Measurements from ENCODE around the gene B4GAT1. TPM values are rescaled to one million over a fixed set of nuclear protein-coding genes. Genes with fewer than 3 reads are reported as not detected.

B4GAT1 gene
- total RNA-seq, 1 experiment from 2014 or later, result 6.7 TPM

DNA sequence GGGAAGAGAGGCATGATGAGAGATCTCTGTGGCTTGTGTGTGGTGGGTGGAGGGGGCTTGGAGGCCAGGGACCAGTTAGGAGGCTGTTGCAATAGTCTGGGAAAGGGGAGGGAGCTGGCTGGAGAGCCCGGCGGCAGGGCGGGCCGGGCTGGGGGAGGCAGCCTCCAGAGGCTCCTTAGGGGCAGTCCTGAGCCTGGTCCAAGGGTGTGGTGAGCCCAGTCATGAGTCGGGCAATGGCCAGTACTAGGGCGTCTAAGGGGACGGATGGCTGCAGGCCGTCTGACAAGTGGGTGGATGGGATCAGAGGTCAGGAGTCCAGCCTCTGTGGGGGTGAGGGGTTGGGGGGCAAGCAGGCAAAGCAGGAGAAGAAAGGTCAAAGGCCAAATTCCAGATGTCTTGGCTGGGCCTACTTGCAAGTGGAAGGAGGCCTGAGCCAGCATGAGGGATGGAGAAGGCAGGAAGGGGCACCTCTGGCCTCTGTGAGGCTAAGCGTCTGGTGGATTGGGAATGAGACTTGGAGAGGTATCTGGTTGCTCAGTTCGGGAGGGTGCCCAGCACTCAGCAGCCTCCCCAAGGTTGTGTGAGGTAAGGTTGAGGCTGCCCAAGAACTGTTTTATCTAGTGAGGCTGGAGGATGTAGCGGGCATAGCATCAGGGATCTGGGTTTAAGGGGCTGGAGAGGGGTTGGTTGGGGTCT, 24.5 kb downstream of the B4GAT1 start:
- CTCF ChIA-PET, result interaction anchor here (1.4 kb wide), 1 partner anchor 10 kb away, joined by 6 read pairs; no protein-coding TSS in a partner anchor
- Histone ChIP-seq H3K9me2 (ENCODE audit: insufficient read depth) (no peaks in the 10 kb centered on the region), H3K9me3 (ENCODE audit: control insufficient read depth in 1 of 2, insufficient read depth in 1 of 2, low read depth in 1 of 2, low read length in 2 of 2) (no peaks in the 10 kb centered on the region), H3K27ac (ENCODE audit: low read depth, low read length) (no peak overlapping the region), H3K4me1 (ENCODE audit: control insufficient read depth in 1 of 2, insufficient read depth in 2 of 2, low read length in 2 of 2) (peaks cover 7 to 36% of the 10 kb centered on the region in 2 experiments), H3K4me3 (replicated peaks in 1 of 2; ENCODE audit: low read depth in 1 of 2, low read length in 2 of 2) (no peak overlapping the region), H2AFZ (ENCODE audit: low read depth, low read length, poor library complexity, severe bottlenecking) (no peak overlapping the region), H3K27me3 (ENCODE audit: insufficient read depth, low read length) (no peaks in the 10 kb centered on the region), H3K79me2 (ENCODE audit: insufficient read depth, low read length) (no peaks in the 10 kb centered on the region), H3K9ac (ENCODE audit: low read length) (no peak overlapping the region), H4K20me1 (ENCODE audit: insufficient read depth) (no peaks in the 10 kb centered on the region), H3K36me3 (ENCODE audit: control insufficient read depth in 1 of 2, insufficient read depth in 2 of 2, low read length in 2 of 2) (no peaks in the 10 kb centered on the region), H3K4me2 (ENCODE audit: low read length) (no peak overlapping the region)
- RAD21 ChIA-PET (ENCODE audit: low non-redundant PET in 1 of 2, low total read pairs in 2 of 2, uncharacterized antibody in 2 of 2, unreplicated experiment in 2 of 2), result no interaction called here
- DNase-seq (ENCODE audit: low read depth, low spot score) (no peak), ATAC-seq (no peak)
- intact Hi-C loops (cut with micrococcal nuclease), result no loop called here
- POLR2A ChIA-PET, result interaction anchor here (1.8 kb wide), 1 partner anchor 11 kb away, joined by 7 read pairs; no protein-coding TSS in a partner anchor
- no peak for TF ChIP-seq YY1 (IDR thresholded peaks at IDR 0.05; ENCODE audit: extremely low read depth, insufficient replicate concordance, low read depth, low read length)
- TF ChIP-seq, protein P1, sequence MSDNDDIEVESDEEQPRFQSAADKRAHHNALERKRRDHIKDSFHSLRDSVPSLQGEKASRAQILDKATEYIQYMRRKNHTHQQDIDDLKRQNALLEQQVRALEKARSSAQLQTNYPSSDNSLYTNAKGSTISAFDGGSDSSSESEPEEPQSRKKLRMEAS (IDR thresholded peaks at IDR 0.05), result no peak
- TF ChIP-seq SP1 (IDR thresholded peaks at IDR 0.05; ENCODE audit: low read depth), result no peak
- no peak for TF ChIP-seq FOSL1 (IDR thresholded peaks at IDR 0.05; ENCODE audit: low read depth)
- TF ChIP-seq ZNF274 (IDR thresholded peaks at IDR 0.05; ENCODE audit: low read depth, low read length), result no peak
- TF ChIP-seq SIN3A (IDR thresholded peaks at IDR 0.05; ENCODE audit: low read depth), result no peak
- BruUV-seq (replicated peaks), result no TSS peak

DNA sequence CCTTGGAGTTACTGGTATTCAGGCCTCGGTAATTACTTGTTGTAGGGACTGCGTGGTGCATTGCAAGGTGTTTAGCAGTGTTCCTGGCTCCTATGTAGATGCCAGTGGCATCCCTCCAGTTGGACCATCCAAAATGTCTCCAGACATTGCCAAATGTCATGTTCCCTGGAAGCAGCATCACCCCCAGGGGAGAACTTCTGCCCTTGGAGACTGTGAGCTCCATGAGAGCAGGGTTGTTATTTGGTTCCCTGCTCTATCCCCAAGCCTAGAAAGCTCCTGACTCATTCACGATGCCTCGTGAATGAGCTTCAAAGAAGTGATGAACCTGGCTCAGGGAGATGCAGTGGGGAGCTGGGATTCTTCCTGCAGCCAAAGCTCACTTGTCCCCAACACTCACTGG, 25.8 kb downstream of the B4GAT1 start:
- Histone ChIP-seq H3K9me3 (ENCODE audit: control insufficient read depth in 1 of 2, insufficient read depth in 1 of 2, low read depth in 1 of 2, low read length in 2 of 2) (no peaks in the 10 kb centered on the region), H3K4me3 (replicated peaks in 1 of 2; ENCODE audit: low read depth in 1 of 2, low read length in 2 of 2) (no peak overlapping the region), H3K27me3 (ENCODE audit: insufficient read depth, low read length) (no peaks in the 10 kb centered on the region), H3K9ac (ENCODE audit: low read length) (no peak overlapping the region), H3K36me3 (ENCODE audit: control insufficient read depth in 1 of 2, insufficient read depth in 2 of 2, low read length in 2 of 2) (no peaks in the 10 kb centered on the region), H3K4me2 (ENCODE audit: low read length) (no peak overlapping the region), H2AFZ (ENCODE audit: low read depth, low read length, poor library complexity, severe bottlenecking) (no peak overlapping the region), H3K4me1 (ENCODE audit: control insufficient read depth in 1 of 2, insufficient read depth in 2 of 2, low read length in 2 of 2) (peaks cover 0 to 23% of the 10 kb centered on the region in 2 experiments; a peak in 2 of 4 replicates), H3K79me2 (ENCODE audit: insufficient read depth, low read length) (no peaks in the 10 kb centered on the region), H3K27ac (ENCODE audit: low read depth, low read length) (no peak overlapping the region), H4K20me1 (ENCODE audit: insufficient read depth) (no peaks in the 10 kb centered on the region), H3K9me2 (ENCODE audit: insufficient read depth) (no peaks in the 10 kb centered on the region)
- DNase-seq (ENCODE audit: low read depth, low spot score) (no peak), ATAC-seq (no peak)
- no TSS peak for BruUV-seq (replicated peaks)
- RAD21 ChIA-PET (ENCODE audit: low non-redundant PET in 1 of 2, low total read pairs in 2 of 2, uncharacterized antibody in 2 of 2, unreplicated experiment in 2 of 2), result no interaction called here
- intact Hi-C loops (cut with micrococcal nuclease), result no loop called here
- POLR2A ChIA-PET, result interaction anchor here (1.8 kb wide), 1 partner anchor 10 kb away, joined by 7 read pairs; no protein-coding TSS in a partner anchor
- CTCF ChIA-PET, result interaction anchor here (1.4 kb wide), 1 partner anchor 9 kb away, joined by 6 read pairs; no protein-coding TSS in a partner anchor
- TF ChIP-seq POLR2AphosphoS5 (IDR thresholded peaks at IDR 0.05; ENCODE audit: low read depth, low read length), result no peak
- TF ChIP-seq SIN3A (IDR thresholded peaks at IDR 0.05; ENCODE audit: low read depth), result no peak
- TF ChIP-seq, protein P2, sequence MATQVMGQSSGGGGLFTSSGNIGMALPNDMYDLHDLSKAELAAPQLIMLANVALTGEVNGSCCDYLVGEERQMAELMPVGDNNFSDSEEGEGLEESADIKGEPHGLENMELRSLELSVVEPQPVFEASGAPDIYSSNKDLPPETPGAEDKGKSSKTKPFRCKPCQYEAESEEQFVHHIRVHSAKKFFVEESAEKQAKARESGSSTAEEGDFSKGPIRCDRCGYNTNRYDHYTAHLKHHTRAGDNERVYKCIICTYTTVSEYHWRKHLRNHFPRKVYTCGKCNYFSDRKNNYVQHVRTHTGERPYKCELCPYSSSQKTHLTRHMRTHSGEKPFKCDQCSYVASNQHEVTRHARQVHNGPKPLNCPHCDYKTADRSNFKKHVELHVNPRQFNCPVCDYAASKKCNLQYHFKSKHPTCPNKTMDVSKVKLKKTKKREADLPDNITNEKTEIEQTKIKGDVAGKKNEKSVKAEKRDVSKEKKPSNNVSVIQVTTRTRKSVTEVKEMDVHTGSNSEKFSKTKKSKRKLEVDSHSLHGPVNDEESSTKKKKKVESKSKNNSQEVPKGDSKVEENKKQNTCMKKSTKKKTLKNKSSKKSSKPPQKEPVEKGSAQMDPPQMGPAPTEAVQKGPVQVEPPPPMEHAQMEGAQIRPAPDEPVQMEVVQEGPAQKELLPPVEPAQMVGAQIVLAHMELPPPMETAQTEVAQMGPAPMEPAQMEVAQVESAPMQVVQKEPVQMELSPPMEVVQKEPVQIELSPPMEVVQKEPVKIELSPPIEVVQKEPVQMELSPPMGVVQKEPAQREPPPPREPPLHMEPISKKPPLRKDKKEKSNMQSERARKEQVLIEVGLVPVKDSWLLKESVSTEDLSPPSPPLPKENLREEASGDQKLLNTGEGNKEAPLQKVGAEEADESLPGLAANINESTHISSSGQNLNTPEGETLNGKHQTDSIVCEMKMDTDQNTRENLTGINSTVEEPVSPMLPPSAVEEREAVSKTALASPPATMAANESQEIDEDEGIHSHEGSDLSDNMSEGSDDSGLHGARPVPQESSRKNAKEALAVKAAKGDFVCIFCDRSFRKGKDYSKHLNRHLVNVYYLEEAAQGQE (IDR thresholded peaks at IDR 0.05; ENCODE audit: low read depth), result no peak
- TF ChIP-seq YY1 (IDR thresholded peaks at IDR 0.05; ENCODE audit: extremely low read depth, insufficient replicate concordance, low read depth, low read length), result no peak
- TF ChIP-seq, protein P3, sequence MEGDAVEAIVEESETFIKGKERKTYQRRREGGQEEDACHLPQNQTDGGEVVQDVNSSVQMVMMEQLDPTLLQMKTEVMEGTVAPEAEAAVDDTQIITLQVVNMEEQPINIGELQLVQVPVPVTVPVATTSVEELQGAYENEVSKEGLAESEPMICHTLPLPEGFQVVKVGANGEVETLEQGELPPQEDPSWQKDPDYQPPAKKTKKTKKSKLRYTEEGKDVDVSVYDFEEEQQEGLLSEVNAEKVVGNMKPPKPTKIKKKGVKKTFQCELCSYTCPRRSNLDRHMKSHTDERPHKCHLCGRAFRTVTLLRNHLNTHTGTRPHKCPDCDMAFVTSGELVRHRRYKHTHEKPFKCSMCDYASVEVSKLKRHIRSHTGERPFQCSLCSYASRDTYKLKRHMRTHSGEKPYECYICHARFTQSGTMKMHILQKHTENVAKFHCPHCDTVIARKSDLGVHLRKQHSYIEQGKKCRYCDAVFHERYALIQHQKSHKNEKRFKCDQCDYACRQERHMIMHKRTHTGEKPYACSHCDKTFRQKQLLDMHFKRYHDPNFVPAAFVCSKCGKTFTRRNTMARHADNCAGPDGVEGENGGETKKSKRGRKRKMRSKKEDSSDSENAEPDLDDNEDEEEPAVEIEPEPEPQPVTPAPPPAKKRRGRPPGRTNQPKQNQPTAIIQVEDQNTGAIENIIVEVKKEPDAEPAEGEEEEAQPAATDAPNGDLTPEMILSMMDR (IDR thresholded peaks at IDR 0.05 in 2 of 3, conservative IDR thresholded peaks at IDR 0.05 in 1 of 3; ENCODE audit: borderline replicate concordance in 1 of 3, insufficient read depth in 1 of 3, low read depth in 2 of 3, low read length in 2 of 3), result no peak
